ENCODE data around the gene KIN.

Gene KIN

DNA sequence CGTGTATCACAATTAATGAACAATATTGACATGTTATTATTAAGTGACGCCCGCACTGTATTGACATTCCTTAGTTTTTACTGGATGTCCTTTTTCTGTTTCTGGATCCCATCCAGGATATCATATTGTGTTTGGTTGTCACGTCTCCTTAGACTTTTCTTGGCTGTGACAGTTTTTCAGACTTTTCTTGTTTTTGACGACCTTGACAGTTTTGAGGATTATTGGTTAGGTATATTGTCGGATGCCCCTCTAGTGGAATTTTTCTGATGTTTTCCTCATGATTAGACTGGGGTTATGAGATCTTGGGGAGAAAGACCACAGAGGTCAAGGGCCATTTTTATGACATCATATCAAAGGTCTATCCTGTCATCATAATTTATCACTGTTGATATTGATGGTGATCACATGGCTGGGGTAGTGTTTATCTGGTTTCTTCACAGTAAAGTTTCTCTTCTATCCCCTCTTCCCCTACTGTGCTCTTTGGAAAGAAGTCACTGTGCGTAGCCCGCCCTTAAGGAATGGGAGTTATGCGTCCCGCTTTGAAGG lies 41.6 kb upstream of the KIN start:
- TF ChIP-seq POLR2A (IDR thresholded peaks at IDR 0.05; ENCODE audit: extremely low read depth, insufficient read length) (no peak), MYC (IDR thresholded peaks at IDR 0.05; ENCODE audit: low read depth, low read length) (no peak)
- TF ChIP-seq, protein P1, sequence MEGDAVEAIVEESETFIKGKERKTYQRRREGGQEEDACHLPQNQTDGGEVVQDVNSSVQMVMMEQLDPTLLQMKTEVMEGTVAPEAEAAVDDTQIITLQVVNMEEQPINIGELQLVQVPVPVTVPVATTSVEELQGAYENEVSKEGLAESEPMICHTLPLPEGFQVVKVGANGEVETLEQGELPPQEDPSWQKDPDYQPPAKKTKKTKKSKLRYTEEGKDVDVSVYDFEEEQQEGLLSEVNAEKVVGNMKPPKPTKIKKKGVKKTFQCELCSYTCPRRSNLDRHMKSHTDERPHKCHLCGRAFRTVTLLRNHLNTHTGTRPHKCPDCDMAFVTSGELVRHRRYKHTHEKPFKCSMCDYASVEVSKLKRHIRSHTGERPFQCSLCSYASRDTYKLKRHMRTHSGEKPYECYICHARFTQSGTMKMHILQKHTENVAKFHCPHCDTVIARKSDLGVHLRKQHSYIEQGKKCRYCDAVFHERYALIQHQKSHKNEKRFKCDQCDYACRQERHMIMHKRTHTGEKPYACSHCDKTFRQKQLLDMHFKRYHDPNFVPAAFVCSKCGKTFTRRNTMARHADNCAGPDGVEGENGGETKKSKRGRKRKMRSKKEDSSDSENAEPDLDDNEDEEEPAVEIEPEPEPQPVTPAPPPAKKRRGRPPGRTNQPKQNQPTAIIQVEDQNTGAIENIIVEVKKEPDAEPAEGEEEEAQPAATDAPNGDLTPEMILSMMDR (IDR thresholded peaks at IDR 0.05; ENCODE audit: low read depth, low read length) = no peak
- TF ChIP-seq, protein P2, sequence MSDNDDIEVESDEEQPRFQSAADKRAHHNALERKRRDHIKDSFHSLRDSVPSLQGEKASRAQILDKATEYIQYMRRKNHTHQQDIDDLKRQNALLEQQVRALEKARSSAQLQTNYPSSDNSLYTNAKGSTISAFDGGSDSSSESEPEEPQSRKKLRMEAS (IDR thresholded peaks at IDR 0.05; ENCODE audit: low read depth, low read length) = no peak
- no peak for DNase-seq (ENCODE audit: low read depth)
- no peak overlapping the region for H3K4me3 ChIP-seq (ENCODE audit: low read depth, low read length)

DNA sequence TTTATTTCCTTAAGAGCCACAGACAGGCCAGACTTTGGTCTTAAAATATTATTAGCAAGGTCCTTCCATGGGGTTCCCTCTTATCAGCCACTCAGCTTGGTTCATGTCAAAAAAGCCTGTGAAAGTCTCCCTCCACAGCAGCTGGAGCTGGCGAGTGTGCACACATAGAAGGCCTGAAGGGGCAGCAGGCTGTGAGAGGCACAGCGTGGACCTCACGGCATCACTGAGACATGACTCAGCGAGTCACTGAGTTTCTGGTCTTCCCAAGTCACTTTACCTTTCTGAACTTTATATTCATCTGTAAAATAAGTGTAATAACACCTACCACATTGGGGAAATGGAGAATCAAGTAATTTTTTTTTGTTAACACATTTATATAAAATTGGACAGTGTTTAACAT lies 39.2 kb upstream of the KIN start:
- no peak overlapping the region for H3K4me3 ChIP-seq (ENCODE audit: low read depth, low read length)
- TF ChIP-seq, protein P1 (IDR thresholded peaks at IDR 0.05; ENCODE audit: low read depth, low read length) = no peak
- TF ChIP-seq, protein P2 (IDR thresholded peaks at IDR 0.05; ENCODE audit: low read depth, low read length) = no peak
- TF ChIP-seq POLR2A (IDR thresholded peaks at IDR 0.05; ENCODE audit: extremely low read depth, insufficient read length) (no peak), MYC (IDR thresholded peaks at IDR 0.05; ENCODE audit: low read depth, low read length) (no peak)
- peak; percentile 3 for DNase-seq (ENCODE audit: low read depth)

DNA sequence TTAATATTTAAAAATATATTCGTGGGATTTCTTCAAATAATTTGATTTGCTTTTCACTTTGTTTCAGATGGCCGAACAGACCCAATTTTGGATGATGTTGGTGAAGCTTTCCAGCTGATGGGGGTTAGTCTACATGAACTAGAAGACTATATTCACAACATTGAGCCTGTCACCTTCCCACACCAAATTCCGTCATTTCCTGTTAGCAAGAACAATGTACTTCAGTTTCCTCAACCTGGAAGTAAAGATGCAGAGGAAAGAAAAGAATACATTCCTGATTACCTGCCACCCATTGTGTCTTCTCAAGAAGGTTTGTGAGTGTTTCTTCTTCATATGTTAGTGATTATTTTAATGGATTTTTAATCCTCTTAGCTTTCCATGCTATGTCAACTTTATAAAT lies 36.5 kb upstream of the KIN start:
- TF ChIP-seq POLR2A (IDR thresholded peaks at IDR 0.05; ENCODE audit: extremely low read depth, insufficient read length) (no peak), MYC (IDR thresholded peaks at IDR 0.05; ENCODE audit: low read depth, low read length) (no peak)
- TF ChIP-seq, protein P1 (IDR thresholded peaks at IDR 0.05; ENCODE audit: low read depth, low read length) = no peak
- TF ChIP-seq, protein P2 (IDR thresholded peaks at IDR 0.05; ENCODE audit: low read depth, low read length) = no peak
- H3K4me3 ChIP-seq (ENCODE audit: low read depth, low read length) = no peak overlapping the region
- DNase-seq (ENCODE audit: low read depth) = no peak

DNA sequence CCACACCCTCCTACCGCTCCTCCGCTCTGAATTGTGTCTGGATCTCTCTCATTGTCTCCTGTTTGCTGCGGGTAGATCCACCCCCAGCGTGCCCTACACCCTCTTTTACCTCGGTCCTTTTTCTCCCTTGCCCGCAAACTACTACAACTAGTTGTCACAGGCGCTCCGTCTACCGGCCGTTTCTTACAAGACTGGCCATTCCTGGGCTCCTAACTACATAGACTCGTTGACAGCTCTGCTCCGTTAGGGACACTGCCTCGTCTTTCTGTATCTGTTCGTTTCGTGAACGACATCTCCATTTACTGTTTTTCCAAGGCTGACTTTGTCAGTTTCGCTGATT lies 31.3 kb upstream of the KIN start:
- TF ChIP-seq MYC (IDR thresholded peaks at IDR 0.05; ENCODE audit: low read depth, low read length) = no peak
- TF ChIP-seq, protein P1 (IDR thresholded peaks at IDR 0.05; ENCODE audit: low read depth, low read length) = peak; percentile 26
- peak; percentile 61 for DNase-seq (ENCODE audit: low read depth)
- H3K4me3 ChIP-seq (ENCODE audit: low read depth, low read length) = peak overlapping the region; percentile 89

DNA sequence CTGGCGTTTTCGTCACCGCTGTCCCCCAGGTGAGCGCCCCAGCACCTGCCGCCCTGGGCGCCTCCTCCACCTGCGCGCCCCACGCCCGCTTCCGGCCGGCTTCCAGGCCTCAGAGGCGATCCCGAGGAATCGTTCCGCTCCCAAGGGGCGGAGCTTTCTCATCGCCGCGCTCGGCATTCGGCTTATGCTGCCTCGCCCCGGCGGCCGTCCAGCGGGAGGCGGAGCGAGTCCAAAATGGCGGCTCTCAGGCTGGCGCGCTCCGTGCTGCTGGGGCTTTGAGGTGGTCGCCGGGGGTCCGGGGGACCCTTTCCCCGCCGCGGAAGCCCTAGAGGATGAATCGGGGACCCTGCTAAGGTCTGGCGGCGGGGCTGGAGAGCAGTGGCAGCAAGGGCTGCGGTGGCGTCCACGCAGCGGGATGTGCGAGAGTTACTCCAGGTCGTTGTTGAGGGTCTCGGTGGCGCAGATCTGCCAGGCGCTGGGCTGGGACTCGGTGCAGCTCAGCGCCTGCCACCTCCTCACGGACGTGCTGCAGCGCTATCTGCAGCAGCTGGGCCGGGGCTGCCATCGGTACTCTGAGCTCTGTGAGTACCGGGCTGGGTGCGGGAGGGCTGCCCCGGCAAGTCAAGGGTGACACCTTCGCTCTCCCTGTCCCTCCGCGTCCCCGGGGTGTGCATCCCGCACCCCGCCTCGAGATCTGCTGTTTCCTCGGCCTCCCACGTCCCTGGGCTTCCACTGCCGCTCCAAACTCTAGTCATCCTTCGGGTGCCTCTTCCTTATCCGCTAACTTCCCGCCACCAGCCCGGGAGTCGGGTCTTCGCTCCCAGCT lies 30.7 kb upstream of the KIN start, which contains the start of gene TAF3:
TAF3 (plus strand) TSS at position 211 of the 826 bp plus-strand sequence; CDS start at position 416, 205 bp downstream.
- TF ChIP-seq MYC (IDR thresholded peaks at IDR 0.05; ENCODE audit: low read depth, low read length) = peak; percentile 71
- peak; percentile 68 for TF ChIP-seq POLR2A (IDR thresholded peaks at IDR 0.05; ENCODE audit: extremely low read depth, insufficient read length)
- TF ChIP-seq, protein P1 (IDR thresholded peaks at IDR 0.05; ENCODE audit: low read depth, low read length) = no peak
- TF ChIP-seq, protein P2 (IDR thresholded peaks at IDR 0.05; ENCODE audit: low read depth, low read length) = peak; percentile 48; the same call in 1 of the 2 replicates
- H3K4me3 ChIP-seq (ENCODE audit: low read depth, low read length) = peak within 1 kb of the TSS; percentile 89
- peak; percentile 87 for DNase-seq (ENCODE audit: low read depth)

Measured in NB4 (cell line).